ENCODE data around the gene MYO18B. TPM values are rescaled to one million over a fixed set of nuclear protein-coding genes. Genes with fewer than 3 reads are reported as not detected.

MYO18B gene
- total and polyA plus RNA-seq, 2 of the 8 experiments (the other 6 are each of a cell fraction or from before 2014, with no cell fraction given): 0.62 to 0.78 TPM

DNA sequence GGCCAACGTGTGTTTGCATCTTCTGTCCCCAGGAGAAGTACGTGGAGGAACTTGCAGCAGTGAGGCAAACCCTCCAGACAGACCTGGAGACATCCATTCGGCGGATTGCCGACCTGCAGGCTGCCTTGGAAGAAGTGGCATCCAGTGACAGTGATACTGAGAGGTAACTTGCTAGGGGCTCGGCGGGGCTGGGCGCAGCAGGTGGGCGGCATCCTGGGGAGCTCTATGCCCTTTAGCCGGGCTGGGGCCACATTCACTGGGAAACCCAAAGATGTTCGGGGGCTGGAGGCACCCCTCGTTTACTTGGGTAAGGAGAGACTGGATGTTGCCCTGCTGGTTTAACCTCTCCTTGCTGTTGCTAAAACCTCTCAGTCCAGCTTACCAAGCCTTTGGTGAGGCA is 250.3 kb downstream of the MYO18B start:
- Histone ChIP-seq H3K4me2 (ENCODE audit: insufficient read depth in 1 of 2, low read depth in 2 of 2, low read length in 2 of 2) (no peak overlapping the region), H4K8ac (ENCODE audit: extremely low read depth, insufficient read depth, low read length) (no peak overlapping the region), H3K27me3 (replicated peaks in 1 of 4; ENCODE audit: control insufficient read depth in 3 of 4, extremely low read depth in 1 of 4, insufficient read depth in 3 of 4, low read length in 3 of 4) (no peaks in the 10 kb centered on the region), H3K79me1 (ENCODE audit: low read depth, low read length) (no peaks in the 10 kb centered on the region), H4K20me1 (replicated peaks in 1 of 2; ENCODE audit: control insufficient read depth in 1 of 2, insufficient read depth in 2 of 2, low read length in 2 of 2) (no peaks in the 10 kb centered on the region), H4K91ac (replicated peaks; ENCODE audit: insufficient read length, low read length) (no peak overlapping the region), H3K56ac (replicated peaks; ENCODE audit: insufficient read length, low read depth, low read length) (no peak overlapping the region), H2BK12ac (ENCODE audit: low read depth, low read length) (no peak overlapping the region), H3K23ac (ENCODE audit: insufficient read length) (no peak overlapping the region), H2BK5ac (ENCODE audit: low read depth, low read length) (no peak overlapping the region), H3K9ac (replicated peaks in 1 of 4; ENCODE audit: extremely low read depth in 1 of 4, low read depth in 3 of 4, low read length in 3 of 4) (no peak overlapping the region), H3K4me3 (ENCODE audit: extremely low read depth in 1 of 4, insufficient read depth in 2 of 4, low read depth in 3 of 4, low read length in 4 of 4) (no peak overlapping the region), H3K23me2 (ENCODE audit: low read depth, low read length) (no peaks in the 10 kb centered on the region), H2BK15ac (ENCODE audit: low read length) (no peak overlapping the region), H2AK5ac (ENCODE audit: low read depth, low read length) (no peak overlapping the region), H3K79me2 (ENCODE audit: control insufficient read depth in 1 of 2, insufficient read depth in 2 of 2, low read length in 2 of 2) (no peaks in the 10 kb centered on the region), H4K5ac (ENCODE audit: insufficient read length, low read depth, low read length) (no peak overlapping the region), H3K4me1 (replicated peaks in 1 of 4; ENCODE audit: control insufficient read depth in 3 of 4, insufficient read depth in 4 of 4, low read length in 3 of 4) (no peaks in the 10 kb centered on the region), H3K27ac (ENCODE audit: low read depth, low read length) (no peak overlapping the region), H2AFZ (ENCODE audit: low read length) (no peak overlapping the region), H3K14ac (ENCODE audit: insufficient read length) (no peak overlapping the region), H3K36me3 (ENCODE audit: control insufficient read depth in 2 of 4, insufficient read depth in 4 of 4, low read length in 3 of 4) (no peaks in the 10 kb centered on the region), H3K9me3 (ENCODE audit: insufficient read depth in 2 of 2, low read depth in 1 of 2, low read length in 1 of 2) (no peaks in the 10 kb centered on the region), H3K4ac (replicated peaks; ENCODE audit: insufficient read length, low read depth, low read length) (no peak overlapping the region), H2BK120ac (replicated peaks; ENCODE audit: low read depth, low read length) (no peak overlapping the region), H3K18ac (ENCODE audit: extremely low read depth, low read length) (no peak overlapping the region), H2BK20ac (ENCODE audit: low read length) (no peak overlapping the region)
- CTCF ChIA-PET (ENCODE audit: partially characterized antibody): interaction anchor here (0.9 to 1.6 kb wide), 2 partner anchors 144 to 164 kb away, joined by 3 read pairs; no protein-coding TSS in a partner anchor
- FAIRE-seq (no peak), DNase-seq (ENCODE audit: low read depth in 1 of 2, low spot score in 2 of 2) (no peak)
- WGBS, 2 experiments (ENCODE audit: extremely low coverage in 1 of 2, insufficient coverage in 1 of 2, insufficient read length in 1 of 2, insufficient replicate concordance in 2 of 2, low coverage in 1 of 2, low lambda C conversion rate in 2 of 2, missing lambda C conversion rate in 1 of 2): 88% methylated on average over 12 of the region's 12 CpGs; no CpG with 5 or more reads in 1 of the 2 experiments
- POLR2A ChIA-PET (ENCODE audit: partially characterized antibody): no interaction called here
- TF ChIP-seq NANOG (IDR thresholded peaks at IDR 0.05; ENCODE audit: insufficient read depth, low read depth, low read length, poor library complexity, severe bottlenecking) (no peak), TAF7 (optimal IDR thresholded peaks at IDR 0.05; ENCODE audit: borderline replicate concordance, low read depth, low read length) (no peak), CHD2 (IDR thresholded peaks at IDR 0.05; ENCODE audit: low read length) (no peak), EZH2 (IDR thresholded peaks at IDR 0.05; ENCODE audit: low read depth, low read length, severe bottlenecking) (no peak), SP1 (IDR thresholded peaks at IDR 0.05; ENCODE audit: low read depth, low read length) (no peak), POLR2A (IDR thresholded peaks at IDR 0.05; ENCODE audit: control extremely low read depth in 1 of 2, low read depth in 2 of 2, low read length in 2 of 2) (no peak), CBX5 (IDR thresholded peaks at IDR 0.05; ENCODE audit: low read depth, low read length) (no peak), EP300 (IDR thresholded peaks at IDR 0.05; ENCODE audit: borderline replicate concordance in 1 of 2, low read depth in 2 of 2, low read length in 2 of 2) (no peak), RNF2 (IDR thresholded peaks at IDR 0.05; ENCODE audit: borderline replicate concordance, low read depth, low read length, missing control alignments, poor library complexity, severe bottlenecking) (no peak), KDM4A (IDR thresholded peaks at IDR 0.05; ENCODE audit: low read depth, low read length, severe bottlenecking) (no peak), BRCA1 (IDR thresholded peaks at IDR 0.05; ENCODE audit: low read depth, low read length) (no peak), SP4 (IDR thresholded peaks at IDR 0.05; ENCODE audit: low read length) (no peak)
- TF ChIP-seq, protein P1, sequence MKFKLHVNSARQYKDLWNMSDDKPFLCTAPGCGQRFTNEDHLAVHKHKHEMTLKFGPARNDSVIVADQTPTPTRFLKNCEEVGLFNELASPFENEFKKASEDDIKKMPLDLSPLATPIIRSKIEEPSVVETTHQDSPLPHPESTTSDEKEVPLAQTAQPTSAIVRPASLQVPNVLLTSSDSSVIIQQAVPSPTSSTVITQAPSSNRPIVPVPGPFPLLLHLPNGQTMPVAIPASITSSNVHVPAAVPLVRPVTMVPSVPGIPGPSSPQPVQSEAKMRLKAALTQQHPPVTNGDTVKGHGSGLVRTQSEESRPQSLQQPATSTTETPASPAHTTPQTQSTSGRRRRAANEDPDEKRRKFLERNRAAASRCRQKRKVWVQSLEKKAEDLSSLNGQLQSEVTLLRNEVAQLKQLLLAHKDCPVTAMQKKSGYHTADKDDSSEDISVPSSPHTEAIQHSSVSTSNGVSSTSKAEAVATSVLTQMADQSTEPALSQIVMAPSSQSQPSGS (IDR thresholded peaks at IDR 0.05; ENCODE audit: low read length): no peak
